IMR-90 (cell line): Measurements from ENCODE around the gene OR5B17. TPM values are rescaled to one million over a fixed set of nuclear protein-coding genes. Genes with fewer than 3 reads are reported as not detected.

Experiments
- ATAC-seq: fragments of 200-7000 bp; cut with Tn5 transposase; 2 replicates; pipeline ENCODE4 v1.9.1; 2020; ENCODE audit warnings: low read depth, mild to moderate bottlenecking, moderate library complexity
- BruUV-seq: library from RNA; stranded (reverse); fragments of 400-500 nt; replicated peaks from 2 replicates; lab custom pipeline; 2021; lab: Mats Ljungman, UMichigan
- CTCF ChIA-PET: fragments of 300-600 bp; formaldehyde crosslinking; extraction: SDS; loops from one replicate; lab custom pipeline; 2021; ENCODE audit warnings: antibody characterized with exemption; lab: Yijun Ruan, JAX
- POLR2A ChIA-PET: fragments of 300-600 bp; sonication (Branson Sonifier 250); formaldehyde crosslinking; loops from one replicate; lab custom pipeline; 2022; ENCODE audit warnings: antibody characterized with exemption; ENCODE audit not compliant: unreplicated experiment; lab: Charles Lee
- DNase-seq: peaks from one replicate; pipeline ENCODE4 v3.0.0; 2013
- H2AFZ ChIP-seq: replicated peaks from 2 replicates; pipeline ENCODE3; 2013; ENCODE audit warnings: low read length, mild to moderate bottlenecking; ENCODE audit not compliant: poor library complexity
- H2AK5ac ChIP-seq: 2 replicates; pipeline ENCODE4 v1.6.1; 2013; ENCODE audit warnings: low read depth, low read length, inconsistent platforms
- H2AK9ac ChIP-seq: replicated peaks from 2 replicates; pipeline ENCODE3; 2013; ENCODE audit warnings: mild to moderate bottlenecking, low read depth, low read length, moderate library complexity; ENCODE audit not compliant: poor library complexity
- H2BK120ac ChIP-seq: 2 replicates; pipeline ENCODE4 v1.6.1; 2013; ENCODE audit warnings: low read depth, low read length, inconsistent platforms
- H2BK15ac ChIP-seq: 3 replicates; pipeline ENCODE4 v1.6.1; 2013; ENCODE audit warnings: low read depth, low read length, inconsistent platforms
- H2BK20ac ChIP-seq: 2 replicates; pipeline ENCODE4 v1.6.1; 2013; ENCODE audit warnings: low read depth, mild to moderate bottlenecking, inconsistent platforms, low read length, moderate library complexity
- H2BK5ac ChIP-seq: 2 replicates; pipeline ENCODE4 v1.6.1; 2013; ENCODE audit warnings: mild to moderate bottlenecking, low read depth, low read length, inconsistent platforms; ENCODE audit not compliant: poor library complexity, severe bottlenecking
- H3K14ac ChIP-seq: replicated peaks from 2 replicates; pipeline ENCODE4 v1.6.1; 2013; ENCODE audit warnings: low read depth, low read length, inconsistent platforms
- H3K18ac ChIP-seq: 2 replicates; pipeline ENCODE4 v1.6.1; 2013; ENCODE audit warnings: low read depth, low read length, control low read depth
- H3K23ac ChIP-seq: 2 replicates; pipeline ENCODE4 v1.6.1; 2013; ENCODE audit warnings: low read depth, low read length, inconsistent platforms
- H3K27ac ChIP-seq: 2 replicates; pipeline ENCODE4 v1.5.1; 2013; ENCODE audit warnings: mild to moderate bottlenecking, control low read depth, low read length; ENCODE audit not compliant: insufficient read depth
- H3K27me3 ChIP-seq: 2 replicates; pipeline ENCODE4 v1.6.1; 2013; ENCODE audit warnings: low read length; ENCODE audit not compliant: control insufficient read depth, insufficient read depth
- H3K36me3 ChIP-seq: 2 replicates; pipeline ENCODE4 v1.6.1; 2013; ENCODE audit warnings: low read length, mixed read lengths; ENCODE audit not compliant: control insufficient read depth, insufficient read depth
- H3K4ac ChIP-seq: 2 replicates; pipeline ENCODE4 v1.6.1; 2013; ENCODE audit warnings: low read depth, low read length, inconsistent platforms
- H3K4me1 ChIP-seq: 2 replicates; pipeline ENCODE4 v1.6.1; 2013; ENCODE audit warnings: low read length, mixed read lengths; ENCODE audit not compliant: control insufficient read depth, insufficient read depth
- H3K4me2 ChIP-seq: 2 replicates; pipeline ENCODE4 v1.6.1; 2013; ENCODE audit warnings: low read depth, mild to moderate bottlenecking, control low read depth, low read length, moderate library complexity
- H3K4me3 ChIP-seq: 2 replicates; pipeline ENCODE4 v1.5.1; 2013; ENCODE audit warnings: low read depth, mild to moderate bottlenecking, control low read depth, low read length, moderate library complexity; ENCODE audit not compliant: insufficient read depth
- H3K56ac ChIP-seq: 2 replicates; pipeline ENCODE4 v1.6.1; 2013; ENCODE audit warnings: low read length, inconsistent platforms; ENCODE audit not compliant: insufficient read depth; ENCODE audit errors: extremely low read depth
- H3K79me1 ChIP-seq, 2 experiments: 2 replicates each; pipeline ENCODE4 v1.6.1; 2013; ENCODE audit warnings: low read length in 2 of 2, inconsistent platforms in 1 of 2, low read depth in 1 of 2
- H3K9ac ChIP-seq: 2 replicates; pipeline ENCODE4 v1.6.1; 2013; ENCODE audit warnings: low read depth, low read length, control low read depth
- H3K9me1 ChIP-seq: 2 replicates; pipeline ENCODE4 v1.6.1; 2013; ENCODE audit warnings: low read length, inconsistent platforms; ENCODE audit not compliant: insufficient read depth
- H3K9me3 ChIP-seq: 2 replicates; pipeline ENCODE4 v1.6.1; 2013; ENCODE audit warnings: low read length; ENCODE audit not compliant: control insufficient read depth, insufficient read depth
- H4K20me1 ChIP-seq: 2 replicates; pipeline ENCODE4 v1.6.1; 2013; ENCODE audit warnings: low read length, inconsistent platforms; ENCODE audit not compliant: insufficient read depth
- H4K5ac ChIP-seq: 2 replicates; pipeline ENCODE4 v1.6.1; 2013; ENCODE audit warnings: mild to moderate bottlenecking, low read depth, low read length, control low read depth
- H4K8ac ChIP-seq, 2 experiments: 2 replicates each; pipeline ENCODE4 v1.6.1; 2013; ENCODE audit warnings: low read depth in 2 of 2, low read length in 2 of 2, control low read depth in 1 of 2, inconsistent platforms in 1 of 2
- H4K91ac ChIP-seq: 2 replicates; pipeline ENCODE4 v1.6.1; 2013; ENCODE audit warnings: low read depth, low read length, inconsistent platforms; ENCODE audit not compliant: insufficient read depth
- BHLHE40 ChIP-seq: fragments of 150-350 bp; IDR thresholded peaks from 2 replicates; pipeline ENCODE4 v1.6.1; 2016; ENCODE audit warnings: mild to moderate bottlenecking, low read depth, low read length
- CEBPB ChIP-seq: IDR thresholded peaks from 2 replicates; pipeline ENCODE4 v1.6.1; 2012; ENCODE audit warnings: low read depth, low read length, improper control_type of control experiment
- CHD1 ChIP-seq: IDR thresholded peaks from 2 replicates; pipeline ENCODE4 v1.6.1; 2012; ENCODE audit warnings: low read depth, low read length, improper control_type of control experiment
- MAFK ChIP-seq: IDR thresholded peaks from 2 replicates; pipeline ENCODE4 v1.6.1; 2012; ENCODE audit warnings: low read depth, low read length, improper control_type of control experiment
- MXI1 ChIP-seq: IDR thresholded peaks from 2 replicates; pipeline ENCODE4 v1.6.1; 2012; ENCODE audit warnings: low read depth, mild to moderate bottlenecking, low read length, moderate library complexity, borderline replicate concordance
- NFE2L2 ChIP-seq: fragments of 150-350 bp; IDR thresholded peaks from 2 replicates; pipeline ENCODE4 v1.6.1; 2016; ENCODE audit warnings: low read depth, mild to moderate bottlenecking, low read length
- RAD21 ChIP-seq: IDR thresholded peaks from 2 replicates; pipeline ENCODE4 v1.6.1; 2012; ENCODE audit warnings: low read length, improper control_type of control experiment
- RFX5 ChIP-seq: IDR thresholded peaks from 2 replicates; pipeline ENCODE4 v1.8.0; 2012; ENCODE audit warnings: low read depth, mild to moderate bottlenecking, low read length, moderate library complexity
- dilution Hi-C: fragments of 300-500 bp; cut with HindIII; formaldehyde crosslinking; loops from one replicate; pipeline ENCODE4 v1.14.3; 2018; ENCODE audit warnings: low sequenced_read_pairs; ENCODE audit not compliant: unreplicated experiment
- in situ Hi-C: fragments of 300-500 bp; cut with MboI; formaldehyde crosslinking; loops from 3 replicates; pipeline ENCODE4 v1.14.3; 2019; ENCODE audit warnings: low sequenced_read_pairs, inconsistent platforms, mixed read lengths
- intact Hi-C: fragments of 100-400 bp; cut with micrococcal nuclease; formaldehyde crosslinking; loops from 2 replicates; pipeline ENCODE4 v1.10.0; 2022
- polyA plus RNA-seq, 3 experiments: library from polyadenylated mRNA; depleted of rRNA; stranded (reverse); fragments of >200 nt; gene quantifications; 2 replicates each; pipeline ENCODE4 v1.2.3, GENCODE V29; 2012; ENCODE audit warnings: low replicate concordance in 1 of 3
- total RNA-seq: library from RNA; depleted of rRNA; stranded (reverse); fragments of >200 nt; gene quantifications from 2 replicates; pipeline ENCODE4 v1.2.3, GENCODE V29; 2012
- TF ChIP-seq, protein P1 (sequence below): fragments of 150-350 bp; IDR thresholded peaks from 2 replicates; pipeline ENCODE4 v1.6.1; 2017; ENCODE audit warnings: mild to moderate bottlenecking, antibody characterized with exemption, low read length, low read depth
- TF ChIP-seq, protein P2 (sequence below): conservative IDR thresholded peaks from 2 replicates; pipeline ENCODE4 v1.5.1; 2012; ENCODE audit warnings: mild to moderate bottlenecking, low read depth, low read length, improper control_type of control experiment

The OR5B17 gene
- total and polyA plus RNA-seq, 2 of the 4 experiments (the other 2 are of a cell fraction): not detected

DNA sequence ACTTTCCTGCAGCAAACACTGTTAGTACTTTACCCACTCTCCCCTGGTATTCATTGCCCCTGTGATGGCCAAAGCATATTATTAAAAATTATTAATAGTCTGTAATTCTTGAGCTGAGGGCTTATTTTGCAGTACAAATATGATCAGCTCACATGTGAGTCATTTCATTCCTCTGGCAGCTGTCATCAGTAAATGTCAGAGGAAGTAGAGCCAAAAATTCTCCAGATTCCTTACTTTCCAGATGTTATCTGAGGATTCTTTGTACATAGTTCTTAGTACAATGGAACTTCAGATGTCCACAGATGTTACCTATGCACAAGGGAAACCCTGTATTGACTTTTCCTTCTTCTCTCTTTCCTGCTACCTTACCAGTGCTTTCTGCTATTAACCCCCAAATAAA is 35.3 kb upstream of the OR5B17 start:
- dilution Hi-C loops (no loop called here), intact Hi-C loops (loop anchor here (1.0 to 10.0 kb wide), 6 partner anchors 62 to 632 kb away; partner anchors contain the start of gene CTNND1), in situ Hi-C loops (no loop called here)
- H2BK15ac ChIP-seq: peak overlapping the region; percentile 45; the same call in 1 of the 3 replicates
- no peaks in the 10 kb centered on the region for H4K20me1 ChIP-seq
- peak overlapping the region; percentile 89 for H2BK20ac ChIP-seq
- no peak for TF ChIP-seq NFE2L2
- no peak for TF ChIP-seq MAFK
- no peak for TF ChIP-seq CHD1
- no peak for TF ChIP-seq MXI1
- TF ChIP-seq RAD21: no peak
- no peak for TF ChIP-seq CEBPB
- no peak for TF ChIP-seq BHLHE40
- no peak for TF ChIP-seq RFX5
- TF ChIP-seq, protein P1, sequence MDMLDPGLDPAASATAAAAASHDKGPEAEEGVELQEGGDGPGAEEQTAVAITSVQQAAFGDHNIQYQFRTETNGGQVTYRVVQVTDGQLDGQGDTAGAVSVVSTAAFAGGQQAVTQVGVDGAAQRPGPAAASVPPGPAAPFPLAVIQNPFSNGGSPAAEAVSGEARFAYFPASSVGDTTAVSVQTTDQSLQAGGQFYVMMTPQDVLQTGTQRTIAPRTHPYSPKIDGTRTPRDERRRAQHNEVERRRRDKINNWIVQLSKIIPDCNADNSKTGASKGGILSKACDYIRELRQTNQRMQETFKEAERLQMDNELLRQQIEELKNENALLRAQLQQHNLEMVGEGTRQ: no peak
- TF ChIP-seq, protein P2, sequence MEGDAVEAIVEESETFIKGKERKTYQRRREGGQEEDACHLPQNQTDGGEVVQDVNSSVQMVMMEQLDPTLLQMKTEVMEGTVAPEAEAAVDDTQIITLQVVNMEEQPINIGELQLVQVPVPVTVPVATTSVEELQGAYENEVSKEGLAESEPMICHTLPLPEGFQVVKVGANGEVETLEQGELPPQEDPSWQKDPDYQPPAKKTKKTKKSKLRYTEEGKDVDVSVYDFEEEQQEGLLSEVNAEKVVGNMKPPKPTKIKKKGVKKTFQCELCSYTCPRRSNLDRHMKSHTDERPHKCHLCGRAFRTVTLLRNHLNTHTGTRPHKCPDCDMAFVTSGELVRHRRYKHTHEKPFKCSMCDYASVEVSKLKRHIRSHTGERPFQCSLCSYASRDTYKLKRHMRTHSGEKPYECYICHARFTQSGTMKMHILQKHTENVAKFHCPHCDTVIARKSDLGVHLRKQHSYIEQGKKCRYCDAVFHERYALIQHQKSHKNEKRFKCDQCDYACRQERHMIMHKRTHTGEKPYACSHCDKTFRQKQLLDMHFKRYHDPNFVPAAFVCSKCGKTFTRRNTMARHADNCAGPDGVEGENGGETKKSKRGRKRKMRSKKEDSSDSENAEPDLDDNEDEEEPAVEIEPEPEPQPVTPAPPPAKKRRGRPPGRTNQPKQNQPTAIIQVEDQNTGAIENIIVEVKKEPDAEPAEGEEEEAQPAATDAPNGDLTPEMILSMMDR: no peak
- H2AK5ac ChIP-seq: peak overlapping the region; percentile 95; the same call in 1 of the 2 replicates
- H4K5ac ChIP-seq: peak overlapping the region; percentile 97; the same call in 1 of the 2 replicates
- H3K4me2 ChIP-seq: no peak overlapping the region
- peaks cover 8% of the 10 kb centered on the region for H3K9me3 ChIP-seq
- H3K23ac ChIP-seq: peak overlapping the region; percentile 65; the same call in 1 of the 2 replicates
- H2BK120ac ChIP-seq: peak overlapping the region; percentile 96
- no peak overlapping the region for H3K9ac ChIP-seq
- peak overlapping the region; percentile 95; the same call in 1 of the 2 replicates for H3K4ac ChIP-seq
- peak overlapping the region; percentile 97 for H4K91ac ChIP-seq
- DNase-seq (peak; percentile 82), ATAC-seq (peak; percentile 30)
- no peaks in the 10 kb centered on the region for H3K9me1 ChIP-seq
- H3K4me3 ChIP-seq: no peak overlapping the region
- no peak overlapping the region for H2AK9ac ChIP-seq
- peak overlapping the region; percentile 97 for H3K56ac ChIP-seq
- no peak overlapping the region; the same call in 1 of the 2 replicates for H3K27ac ChIP-seq
- no TSS peak for BruUV-seq
- no peaks in the 10 kb centered on the region for H3K79me1 ChIP-seq
- peak overlapping the region; percentile 100 for H2BK5ac ChIP-seq
- peak overlapping the region; percentile 95; the same call in 1 of the 2 replicates for H3K18ac ChIP-seq
- H3K27me3 ChIP-seq: no peaks in the 10 kb centered on the region
- CTCF ChIA-PET: no interaction called here
- POLR2A ChIA-PET: no interaction called here
- peak overlapping the region; percentile 68 to 90 for H4K8ac ChIP-seq
- H3K36me3 ChIP-seq: no peaks in the 10 kb centered on the region
- H3K14ac ChIP-seq: peak overlapping the region; percentile 76; the same call in 1 of the 2 replicates
- no peak overlapping the region for H2AFZ ChIP-seq
- peaks cover 13% of the 10 kb centered on the region; the same call in 1 of the 2 replicates for H3K4me1 ChIP-seq
